SK-N-MC (cell line): ENCODE data around the gene GMDS.

Experiments
- EZH2 ChIP-seq: fragments of 200-600 bp; sonication (generic); IDR thresholded peaks from one replicate; pipeline ENCODE4 v1.6.1; 2017; ENCODE audit warnings: antibody characterized with exemption
- POLR2AphosphoS5 ChIP-seq: IDR thresholded peaks from 2 replicates; pipeline ENCODE4 v1.6.1; 2012; ENCODE audit warnings: mild to moderate bottlenecking, low read depth, low read length, borderline replicate concordance

DNA sequence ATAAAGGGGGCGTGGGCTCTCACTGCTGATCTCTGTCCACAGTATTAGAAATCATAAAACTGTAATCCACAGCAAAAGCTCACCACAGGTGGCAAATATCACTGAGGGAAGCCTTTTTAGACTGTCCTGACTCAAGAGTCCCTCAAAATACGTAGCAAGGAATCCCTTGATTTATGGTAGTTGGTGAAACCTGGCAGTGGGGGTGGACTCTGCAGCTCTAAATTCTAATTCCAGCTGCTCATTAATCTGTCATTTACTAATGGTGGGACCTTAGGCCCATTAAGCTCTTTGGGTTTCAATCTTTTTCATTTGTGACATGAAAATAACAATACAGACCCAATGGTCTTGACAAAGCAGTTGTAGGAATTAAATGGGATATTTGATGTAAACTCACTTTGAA lies 32.3 kb downstream of the GMDS start:
- TF ChIP-seq POLR2AphosphoS5: no peak
- no peak for TF ChIP-seq EZH2
